Peyer's patch (tissue), 4 donors: ENCODE results near the gene CRY2.

Experiments used
- CTCF ChIP-seq, 6 experiments: fragments of 450-650 bp in 4 of 6; fragments of 200-600 bp in 2 of 6; sonication (generic) in 1 of 6; IDR thresholded peaks; one replicate each; pipeline ENCODE4 v1.5.1; 2017 to 2019; ENCODE audit warnings: antibody characterized with exemption in 6 of 6, mild to moderate bottlenecking in 3 of 6, moderate library complexity in 1 of 6
- POLR2A ChIP-seq, 2 donors: fragments of 450-650 bp; IDR thresholded peaks; one replicate each; pipeline ENCODE4 v1.5.1; 2017; ENCODE audit warnings: antibody characterized with exemption in 2 of 2, mild to moderate bottlenecking in 2 of 2, moderate library complexity in 2 of 2

DNA sequence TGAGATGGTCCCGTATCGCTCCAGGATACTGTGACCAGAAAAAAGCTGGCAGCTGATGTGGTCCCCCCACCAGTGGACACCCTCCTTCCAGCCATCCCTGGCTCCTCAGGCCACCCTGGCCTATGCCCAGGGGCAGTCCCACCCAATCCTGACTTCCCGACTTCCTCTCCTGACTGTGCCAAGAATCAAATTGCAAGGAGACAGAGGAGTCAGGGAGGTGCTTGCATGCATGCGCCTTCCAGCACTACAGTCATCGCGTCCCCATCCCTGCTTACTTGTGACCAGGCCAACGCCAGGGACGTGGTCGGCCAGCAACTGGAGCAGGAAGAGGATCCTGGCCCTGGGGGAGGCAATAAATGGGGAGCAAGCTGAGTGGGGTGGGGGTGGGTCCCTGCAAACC, 63.3 kb downstream of the CRY2 start:
- TF ChIP-seq CTCF (IDR thresholded peaks at IDR 0.05) (no peak), POLR2A (IDR thresholded peaks at IDR 0.05) (no peak)
